HG03558 (cell line): ENCODE data around the gene F8.
A peak's percentile ranks its signal among the peaks of the same experiment; 100 is the strongest.
"Not testable (repeated sequence)": the region's sequence is repeated elsewhere in the genome, so short reads cannot be mapped to it uniquely, and the experiment has no call there.

Experiments
- ATAC-seq: cut with Tn5 transposase; IDR thresholded peaks from one replicate; pipeline ENCODE4 v1.9.1; 2021; ENCODE audit warnings: moderate number of reproducible peaks; ENCODE audit not compliant: unreplicated experiment; ENCODE audit errors: extremely low read depth

Gene F8

GRCh38 chrX:154886069-154886788 lies 136.3 kb downstream of the F8 start, which contains the start of gene F8A1:
TSS of gene F8A1 (plus strand) at chrX:154886355. CDS start at chrX:154886375, 20 bp downstream.
- ATAC-seq, result peak; percentile 45

GRCh38 chrX:154885549-154885948 lies 137.0 kb downstream of the F8 start:
- not testable (repeated sequence) for ATAC-seq

GRCh38 chrX:154885057-154885456 lies 137.5 kb downstream of the F8 start:
- ATAC-seq, result not testable (repeated sequence)

- not testable (repeated sequence) for ATAC-seq
Measured at GRCh38 chrX:154884069-154884468, 138.5 kb downstream of the F8 start.

GRCh38 chrX:154873329-154873728 lies 149.2 kb downstream of the F8 start:
- no peak for ATAC-seq

- not testable (repeated sequence) for ATAC-seq
Measured at GRCh38 chrX:154868522-154868921, 154.0 kb downstream of the F8 start.

GRCh38 chrX:154855256-154855655 lies 167.3 kb downstream of the F8 start:
- no peak for ATAC-seq

GRCh38 chrX:154850957-154851611 lies 171.4 kb downstream of the F8 start:
- ATAC-seq, result no peak

- no peak for ATAC-seq
Measured at GRCh38 chrX:154840856-154841255, 181.7 kb downstream of the F8 start.

- ATAC-seq, result no peak
Measured at GRCh38 chrX:154836163-154836562, 186.4 kb downstream of the F8 start.

GRCh38 chrX:154834562-154834961 lies 188.0 kb downstream of the F8 start, which contains the start of gene SMIM9:
TSS of gene SMIM9 (minus strand) at chrX:154834662. CDS start at chrX:154830856, 3,806 bp downstream.
- no peak for ATAC-seq

GRCh38 chrX:154833746-154834274 lies 188.7 kb downstream of the F8 start:
- ATAC-seq, result no peak

- ATAC-seq, result no peak
Measured at GRCh38 chrX:154829926-154830442, 192.5 kb downstream of the F8 start.

GRCh38 chrX:154829134-154829533 lies 193.4 kb downstream of the F8 start:
- ATAC-seq, result no peak

GRCh38 chrX:154828016-154828408 lies 194.5 kb downstream of the F8 start:
- no peak for ATAC-seq

- ATAC-seq, result peak; percentile 87
Measured at GRCh38 chrX:154827194-154828015, 195.1 kb downstream of the F8 start.

GRCh38 chrX:154825586-154825985 lies 196.9 kb downstream of the F8 start:
- not testable (repeated sequence) for ATAC-seq

GRCh38 chrX:154824638-154825037 lies 197.9 kb downstream of the F8 start:
- no peak for ATAC-seq

GRCh38 chrX:154822029-154822428 lies 200.5 kb downstream of the F8 start:
- ATAC-seq, result no peak

GRCh38 chrX:154821523-154821922 lies 201.0 kb downstream of the F8 start:
- no peak for ATAC-seq
